PFSK-1 (cell line): Measurements from ENCODE around the gene HUS1.

ENCODE experiments used
- FOXP2 ChIP-seq: optimal IDR thresholded peaks from 2 replicates; pipeline ENCODE3; 2011; ENCODE audit warnings: borderline replicate concordance, control low read depth, inconsistent platforms; ENCODE audit not compliant: insufficient read depth; ENCODE audit errors: extremely low read length, extremely low read depth
- POLR2AphosphoS5 ChIP-seq: IDR thresholded peaks from 2 replicates; pipeline ENCODE4 v1.6.1; 2012; ENCODE audit warnings: low read depth, mild to moderate bottlenecking, control low read depth, low read length, moderate library complexity
- REST ChIP-seq, 2 experiments: IDR thresholded peaks; 2 replicates each; pipeline versions ENCODE4 v1.6.1 to v1.8.0; 2011 to 2012; ENCODE audit warnings: low read depth in 2 of 2, low read length in 2 of 2, control low read depth in 1 of 2, inconsistent platforms in 1 of 2, mild to moderate bottlenecking in 1 of 2, moderate library complexity in 1 of 2; ENCODE audit not compliant: insufficient read depth in 1 of 2
- SIN3A ChIP-seq: IDR thresholded peaks from 2 replicates; pipeline ENCODE4 v1.6.1; 2012; ENCODE audit warnings: mild to moderate bottlenecking, low read length, moderate library complexity, borderline replicate concordance; ENCODE audit not compliant: insufficient read depth
- TAF1 ChIP-seq: IDR thresholded peaks from 2 replicates; pipeline ENCODE4 v1.6.1; 2012; ENCODE audit warnings: low read length, control low read depth, borderline replicate concordance; ENCODE audit not compliant: insufficient read depth

The HUS1 gene

GRCh38 chr7:47951374-47951773 lies 28.0 kb downstream of the HUS1 start:
- TF ChIP-seq REST (IDR thresholded peaks at IDR 0.05; ENCODE audit: insufficient read depth in 1 of 2, low read depth in 2 of 2, low read length in 2 of 2) (no peak), TAF1 (no peak), POLR2AphosphoS5 (no peak)

- TF ChIP-seq REST (IDR thresholded peaks at IDR 0.05; ENCODE audit: insufficient read depth in 1 of 2, low read depth in 2 of 2, low read length in 2 of 2) (no peak), FOXP2 (no peak), SIN3A (no peak), POLR2AphosphoS5 (no peak), TAF1 (no peak)
Observed at GRCh38 chr7:47950714-47951113, 28.7 kb downstream of the HUS1 start.

- TF ChIP-seq SIN3A (no peak), FOXP2 (no peak), POLR2AphosphoS5 (no peak), TAF1 (no peak), REST (IDR thresholded peaks at IDR 0.05; ENCODE audit: insufficient read depth in 1 of 2, low read depth in 2 of 2, low read length in 2 of 2) (no peak)
Observed at GRCh38 chr7:47949703-47950102, 29.7 kb downstream of the HUS1 start.

GRCh38 chr7:47948141-47948790 lies 31.1 kb downstream of the HUS1 start, which contains the start of gene PKD1L1:
Gene PKD1L1 (minus strand): TSS chr7:47948466. CDS start chr7:47948440, 26 bp downstream.
- TF ChIP-seq POLR2AphosphoS5 = no peak
- TF ChIP-seq SIN3A = no peak
- TF ChIP-seq REST (IDR thresholded peaks at IDR 0.05; ENCODE audit: insufficient read depth in 1 of 2, low read depth in 2 of 2, low read length in 2 of 2) = no peak
- TF ChIP-seq FOXP2 = no peak
- no peak for TF ChIP-seq TAF1

- no peak for TF ChIP-seq REST (IDR thresholded peaks at IDR 0.05; ENCODE audit: insufficient read depth in 1 of 2, low read depth in 2 of 2, low read length in 2 of 2)
- no peak for TF ChIP-seq FOXP2
- no peak for TF ChIP-seq TAF1
- no peak for TF ChIP-seq SIN3A
- no peak for TF ChIP-seq POLR2AphosphoS5
Observed at GRCh38 chr7:47947355-47947749, 32.1 kb downstream of the HUS1 start.
